ENCODE data around the gene MTFP1. TPM values are rescaled to one million over a fixed set of nuclear protein-coding genes. Genes with fewer than 3 reads are reported as not detected.

MTFP1 gene
- total and polyA plus RNA-seq, 9 of the 15 experiments (the other 6 are each of a cell fraction or from before 2014, with no cell fraction given): 10.7 to 52.0 (median 30.1) TPM

DNA sequence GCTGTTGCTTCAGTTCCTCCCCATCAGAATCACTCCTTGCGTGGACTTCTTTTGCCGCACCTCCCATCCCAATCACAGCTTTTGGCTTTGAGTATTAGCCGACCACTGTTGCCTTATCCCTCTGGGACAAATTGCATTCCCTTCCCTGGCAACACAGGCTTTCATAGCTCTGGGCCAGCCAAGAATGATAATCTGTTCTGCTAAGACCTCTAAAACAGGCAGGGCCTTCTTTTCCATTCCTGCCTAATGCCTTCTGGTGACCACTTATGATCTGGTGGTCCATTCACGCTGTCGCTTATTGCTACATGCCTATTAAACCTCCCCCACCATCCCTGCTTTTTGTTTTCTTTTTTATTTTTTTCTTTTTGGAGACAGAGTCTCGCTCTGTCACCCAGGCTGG, 19.2 kb upstream of the MTFP1 start (continued):
- TF ChIP-seq CEBPG (CRISPR knock-in tag; IDR thresholded peaks at IDR 0.05): no peak
- TF ChIP-seq CEBPG (tag; conservative IDR thresholded peaks at IDR 0.05 in 1 of 2, IDR thresholded peaks at IDR 0.05 in 1 of 2): no peak
- no peak for TF ChIP-seq DPF2 (IDR thresholded peaks at IDR 0.05)
- TF ChIP-seq, protein P1, sequence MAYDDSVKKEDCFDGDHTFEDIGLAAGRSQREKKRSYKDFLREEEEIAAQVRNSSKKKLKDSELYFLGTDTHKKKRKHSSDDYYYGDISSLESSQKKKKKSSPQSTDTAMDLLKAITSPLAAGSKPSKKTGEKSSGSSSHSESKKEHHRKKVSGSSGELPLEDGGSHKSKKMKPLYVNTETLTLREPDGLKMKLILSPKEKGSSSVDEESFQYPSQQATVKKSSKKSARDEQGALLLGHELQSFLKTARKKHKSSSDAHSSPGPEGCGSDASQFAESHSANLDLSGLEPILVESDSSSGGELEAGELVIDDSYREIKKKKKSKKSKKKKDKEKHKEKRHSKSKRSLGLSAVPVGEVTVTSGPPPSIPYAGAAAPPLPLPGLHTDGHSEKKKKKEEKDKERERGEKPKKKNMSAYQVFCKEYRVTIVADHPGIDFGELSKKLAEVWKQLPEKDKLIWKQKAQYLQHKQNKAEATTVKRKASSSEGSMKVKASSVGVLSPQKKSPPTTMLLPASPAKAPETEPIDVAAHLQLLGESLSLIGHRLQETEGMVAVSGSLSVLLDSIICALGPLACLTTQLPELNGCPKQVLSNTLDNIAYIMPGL (CRISPR knock-in tag; IDR thresholded peaks at IDR 0.05): no peak

DNA sequence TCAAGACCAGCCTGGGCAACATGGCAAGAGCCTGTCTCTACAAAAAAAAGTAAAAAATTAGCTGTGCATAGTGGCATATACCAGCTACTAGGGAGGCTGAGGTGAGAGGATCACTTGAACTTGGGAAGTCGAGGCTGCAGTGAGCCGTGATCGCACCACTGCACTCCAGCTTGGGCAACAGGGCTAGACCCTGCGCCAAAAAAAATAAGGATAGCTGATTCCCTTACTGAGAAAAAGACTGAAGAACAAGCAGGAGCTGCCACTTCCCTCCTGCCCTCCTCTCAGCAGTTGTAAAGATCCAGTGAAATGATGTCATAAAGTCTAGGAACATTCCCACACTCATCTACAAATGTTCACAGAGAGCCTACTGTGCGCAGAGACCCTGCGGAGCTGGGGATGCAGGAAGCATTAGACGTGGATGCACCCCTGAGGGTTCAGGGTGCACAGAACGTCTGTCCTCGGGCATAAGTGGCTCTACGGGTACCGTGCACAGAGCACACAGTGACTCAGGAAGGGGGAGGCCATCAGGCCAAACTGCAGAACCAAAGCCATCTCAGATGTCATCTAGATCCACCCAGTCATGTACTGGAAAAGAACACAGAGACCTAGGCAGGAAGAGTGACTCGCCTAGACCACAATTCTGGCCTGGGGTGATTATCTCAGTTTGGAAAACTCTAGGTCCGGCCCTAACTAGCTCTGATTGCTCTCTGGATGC, 17.0 kb upstream of the MTFP1 start:
- H3K79me2 ChIP-seq (ENCODE audit: control insufficient read depth, insufficient read depth, low read length): no peaks in the 10 kb centered on the region
- peaks cover 5% of the 10 kb centered on the region for H3K9me1 ChIP-seq (ENCODE audit: control insufficient read depth, insufficient read depth, low read length)
- H3K9ac ChIP-seq (ENCODE audit: insufficient read depth in 1 of 2, low read depth in 2 of 2, low read length in 2 of 2): peak overlapping the region in 1 of 2 experiments; percentile 82; a peak in 2 of 4 replicates
- H3K4me2 ChIP-seq (ENCODE audit: insufficient read depth, low read length): no peak overlapping the region; the same call in 1 of the 2 replicates
- H3K4me3 ChIP-seq: no peak overlapping the region
- ATAC-seq (peak; percentile 82), FAIRE-seq (peak; percentile 74), DNase-seq (ENCODE audit: extremely low read depth in 1 of 4, low spot score in 3 of 4) (peak in 3 of 4 experiments; percentile 21 to 59 (median 43))
- no TSS peak for BruUV-seq (replicated peaks)
- H3K4me1 ChIP-seq (replicated peaks in 1 of 2; ENCODE audit: control insufficient read depth in 2 of 2, insufficient read depth in 2 of 2, low read length in 2 of 2): peaks cover 4 to 12% of the 10 kb centered on the region in 2 experiments; a peak in 3 of 5 replicates
- in situ Hi-C loops (cut with MboI) (no loop called here), intact Hi-C loops (cut with micrococcal nuclease) (no loop called here)
- WGBS (ENCODE audit: insufficient coverage, low coverage, missing lambda C conversion rate): 36% methylated on average over 12 of the region's 13 CpGs
- H3K36me3 ChIP-seq (ENCODE audit: control insufficient read depth, insufficient read depth, low read length): peaks cover 3% of the 10 kb centered on the region; the same call in 2 of the 3 replicates
- no peaks in the 10 kb centered on the region for H3K9me3 ChIP-seq (replicated peaks; ENCODE audit: control insufficient read depth, insufficient read depth, low read depth, low read length)
- H3K27me3 ChIP-seq (ENCODE audit: control insufficient read depth in 2 of 2, insufficient read depth in 2 of 2, low read length in 2 of 2): no peaks in the 10 kb centered on the region
- no peak overlapping the region for H2AFZ ChIP-seq (ENCODE audit: low read depth, low read length)
- CTCF ChIA-PET (ENCODE audit: low intra/inter-chr PET ratio): no interaction called here
- POLR2A ChIA-PET: interaction anchor here (1.5 to 1.6 kb wide), 2 partner anchors 13 to 16 kb away, joined by 4 read pairs; no protein-coding TSS in a partner anchor
- H4K20me1 ChIP-seq (replicated peaks; ENCODE audit: control insufficient read depth, insufficient read depth, low read length): peaks cover 9% of the 10 kb centered on the region
- no peak overlapping the region for H3K27ac ChIP-seq (ENCODE audit: extremely low read depth, low read depth, low read length)
- TF ChIP-seq TCF3 (CRISPR knock-in tag; IDR thresholded peaks at IDR 0.05) (peak; percentile 38; the same call in 1 of the 2 replicates), HDAC1 (IDR thresholded peaks at IDR 0.05) (0 out of 4 replicates have a peak, but pooled peaks of 1 of the 2 experiments have one; percentile 35), ZKSCAN1 (IDR thresholded peaks at IDR 0.05; ENCODE audit: low read depth, low read length) (peak; percentile 86; the same call in 1 of the 2 replicates), NFE2 (IDR thresholded peaks at IDR 0.05; ENCODE audit: low read depth) (peak; percentile 75)
- TF ChIP-seq, protein P2, sequence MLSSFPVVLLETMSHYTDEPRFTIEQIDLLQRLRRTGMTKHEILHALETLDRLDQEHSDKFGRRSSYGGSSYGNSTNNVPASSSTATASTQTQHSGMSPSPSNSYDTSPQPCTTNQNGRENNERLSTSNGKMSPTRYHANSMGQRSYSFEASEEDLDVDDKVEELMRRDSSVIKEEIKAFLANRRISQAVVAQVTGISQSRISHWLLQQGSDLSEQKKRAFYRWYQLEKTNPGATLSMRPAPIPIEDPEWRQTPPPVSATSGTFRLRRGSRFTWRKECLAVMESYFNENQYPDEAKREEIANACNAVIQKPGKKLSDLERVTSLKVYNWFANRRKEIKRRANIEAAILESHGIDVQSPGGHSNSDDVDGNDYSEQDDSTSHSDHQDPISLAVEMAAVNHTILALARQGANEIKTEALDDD (IDR thresholded peaks at IDR 0.05): peak; percentile 92
- TF ChIP-seq, protein P3, sequence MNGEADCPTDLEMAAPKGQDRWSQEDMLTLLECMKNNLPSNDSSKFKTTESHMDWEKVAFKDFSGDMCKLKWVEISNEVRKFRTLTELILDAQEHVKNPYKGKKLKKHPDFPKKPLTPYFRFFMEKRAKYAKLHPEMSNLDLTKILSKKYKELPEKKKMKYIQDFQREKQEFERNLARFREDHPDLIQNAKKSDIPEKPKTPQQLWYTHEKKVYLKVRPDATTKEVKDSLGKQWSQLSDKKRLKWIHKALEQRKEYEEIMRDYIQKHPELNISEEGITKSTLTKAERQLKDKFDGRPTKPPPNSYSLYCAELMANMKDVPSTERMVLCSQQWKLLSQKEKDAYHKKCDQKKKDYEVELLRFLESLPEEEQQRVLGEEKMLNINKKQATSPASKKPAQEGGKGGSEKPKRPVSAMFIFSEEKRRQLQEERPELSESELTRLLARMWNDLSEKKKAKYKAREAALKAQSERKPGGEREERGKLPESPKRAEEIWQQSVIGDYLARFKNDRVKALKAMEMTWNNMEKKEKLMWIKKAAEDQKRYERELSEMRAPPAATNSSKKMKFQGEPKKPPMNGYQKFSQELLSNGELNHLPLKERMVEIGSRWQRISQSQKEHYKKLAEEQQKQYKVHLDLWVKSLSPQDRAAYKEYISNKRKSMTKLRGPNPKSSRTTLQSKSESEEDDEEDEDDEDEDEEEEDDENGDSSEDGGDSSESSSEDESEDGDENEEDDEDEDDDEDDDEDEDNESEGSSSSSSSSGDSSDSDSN (IDR thresholded peaks at IDR 0.05; ENCODE audit: borderline replicate concordance in 1 of 2, low read depth in 2 of 2, low read length in 2 of 2): 0 out of 4 replicates have a peak, but pooled peaks of 1 of the 2 experiments have one; percentile 59
